ENCODE results near the gene HSPG2. TPM values are rescaled to one million over a fixed set of nuclear protein-coding genes. Genes with fewer than 3 reads are reported as not detected.

Gene HSPG2
- total RNA-seq, 2 donors from 2014 or later = 148 to 152 TPM

DNA sequence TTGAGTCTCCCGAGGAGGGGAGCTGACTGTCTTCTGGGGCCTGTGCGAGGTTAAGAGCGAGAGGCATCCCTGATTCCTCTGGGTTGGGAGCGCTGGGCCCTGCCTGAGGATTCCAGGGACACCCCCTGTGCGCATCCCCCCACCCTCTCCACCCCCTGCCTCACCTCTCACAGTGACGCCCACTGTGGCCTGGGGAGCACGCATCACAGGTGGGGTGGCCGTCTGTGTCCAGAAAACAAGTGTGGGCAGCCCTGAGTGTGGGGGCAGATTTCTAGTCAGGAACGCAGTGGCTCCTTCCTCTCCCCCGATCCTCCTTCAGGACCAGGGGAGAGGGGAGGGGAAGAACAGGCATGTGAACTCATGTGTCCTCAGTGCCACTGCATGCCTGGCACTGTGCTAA is 63.3 kb downstream of the HSPG2 start:
- peaks cover 15% of the 10 kb centered on the region for H3K36me3 ChIP-seq
- H3K9ac ChIP-seq (ENCODE audit: low read depth in 2 of 2, low read length in 2 of 2) = no peak overlapping the region
- no peaks in the 10 kb centered on the region for H3K4me1 ChIP-seq
- no peak overlapping the region for H3K4me3 ChIP-seq
- intact Hi-C loops (cut with DNase I) = no loop called here
- no peak overlapping the region for H3K27ac ChIP-seq
- no peak for DNase-seq
- H3K27me3 ChIP-seq = no peaks in the 10 kb centered on the region
- H3K9me3 ChIP-seq = no peaks in the 10 kb centered on the region
- TF ChIP-seq, protein P1, sequence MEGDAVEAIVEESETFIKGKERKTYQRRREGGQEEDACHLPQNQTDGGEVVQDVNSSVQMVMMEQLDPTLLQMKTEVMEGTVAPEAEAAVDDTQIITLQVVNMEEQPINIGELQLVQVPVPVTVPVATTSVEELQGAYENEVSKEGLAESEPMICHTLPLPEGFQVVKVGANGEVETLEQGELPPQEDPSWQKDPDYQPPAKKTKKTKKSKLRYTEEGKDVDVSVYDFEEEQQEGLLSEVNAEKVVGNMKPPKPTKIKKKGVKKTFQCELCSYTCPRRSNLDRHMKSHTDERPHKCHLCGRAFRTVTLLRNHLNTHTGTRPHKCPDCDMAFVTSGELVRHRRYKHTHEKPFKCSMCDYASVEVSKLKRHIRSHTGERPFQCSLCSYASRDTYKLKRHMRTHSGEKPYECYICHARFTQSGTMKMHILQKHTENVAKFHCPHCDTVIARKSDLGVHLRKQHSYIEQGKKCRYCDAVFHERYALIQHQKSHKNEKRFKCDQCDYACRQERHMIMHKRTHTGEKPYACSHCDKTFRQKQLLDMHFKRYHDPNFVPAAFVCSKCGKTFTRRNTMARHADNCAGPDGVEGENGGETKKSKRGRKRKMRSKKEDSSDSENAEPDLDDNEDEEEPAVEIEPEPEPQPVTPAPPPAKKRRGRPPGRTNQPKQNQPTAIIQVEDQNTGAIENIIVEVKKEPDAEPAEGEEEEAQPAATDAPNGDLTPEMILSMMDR (IDR thresholded peaks at IDR 0.05) = no peak

DNA sequence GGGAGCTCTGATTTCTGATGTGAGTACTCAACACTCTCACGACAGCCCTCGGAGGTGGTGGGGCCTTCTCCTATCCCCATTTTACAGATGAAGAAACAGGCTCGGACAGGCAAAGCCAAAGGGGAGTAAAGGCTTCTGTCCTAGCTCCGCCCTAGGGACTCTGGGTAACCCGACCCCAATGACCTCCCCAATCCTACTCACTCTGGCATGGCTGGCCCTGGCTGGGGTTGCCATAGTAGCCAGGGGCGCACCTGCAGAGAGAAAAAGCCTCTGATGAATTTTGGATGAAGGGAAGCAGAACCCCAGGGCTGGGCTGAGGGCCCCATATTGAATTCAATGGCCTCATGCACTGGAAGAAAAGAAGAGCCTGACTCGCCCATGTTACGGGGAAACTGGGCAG is 63.9 kb downstream of the HSPG2 start:
- no peak for DNase-seq
- no peak overlapping the region for H3K27ac ChIP-seq
- no peak overlapping the region for H3K4me3 ChIP-seq
- no peak overlapping the region for H3K9ac ChIP-seq (ENCODE audit: low read depth in 2 of 2, low read length in 2 of 2)
- no peaks in the 10 kb centered on the region for H3K27me3 ChIP-seq
- peaks cover 15% of the 10 kb centered on the region for H3K36me3 ChIP-seq
- H3K4me1 ChIP-seq = no peaks in the 10 kb centered on the region
- TF ChIP-seq, protein P1 (IDR thresholded peaks at IDR 0.05) = no peak
- intact Hi-C loops (cut with DNase I) = no loop called here
- no peaks in the 10 kb centered on the region for H3K9me3 ChIP-seq

DNA sequence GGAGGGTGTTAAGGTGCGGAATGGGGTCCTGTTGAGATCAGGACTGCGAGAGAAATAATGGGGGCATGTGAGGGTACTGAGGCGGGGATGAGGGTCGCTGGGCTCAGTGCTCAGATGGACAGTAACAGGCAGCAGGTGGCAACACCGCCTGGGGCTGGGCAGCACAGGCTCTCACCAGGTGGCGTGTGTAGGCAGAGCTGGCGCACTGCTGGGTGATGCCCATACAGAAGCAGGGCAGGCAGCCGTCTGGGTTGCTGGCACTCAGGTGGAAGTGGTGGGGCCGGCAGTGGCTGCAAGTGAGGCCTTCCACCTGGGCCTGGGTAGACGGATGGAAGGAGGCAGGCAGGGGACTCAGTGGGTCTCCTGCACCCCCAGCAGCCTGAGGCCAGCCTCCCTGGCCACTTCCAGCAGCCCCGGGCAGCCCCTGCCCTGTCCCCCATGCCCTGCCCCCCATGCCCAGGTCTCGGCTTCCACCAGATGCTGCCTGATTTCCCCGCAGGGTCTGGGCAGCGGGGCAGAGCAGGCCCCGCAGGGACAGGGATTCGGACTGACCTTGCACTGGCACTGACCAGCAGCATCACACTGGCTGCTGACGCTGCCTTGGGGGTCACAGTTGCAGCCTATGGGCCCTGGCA is 64.5 kb downstream of the HSPG2 start:
- intact Hi-C loops (cut with DNase I) = no loop called here

DNA sequence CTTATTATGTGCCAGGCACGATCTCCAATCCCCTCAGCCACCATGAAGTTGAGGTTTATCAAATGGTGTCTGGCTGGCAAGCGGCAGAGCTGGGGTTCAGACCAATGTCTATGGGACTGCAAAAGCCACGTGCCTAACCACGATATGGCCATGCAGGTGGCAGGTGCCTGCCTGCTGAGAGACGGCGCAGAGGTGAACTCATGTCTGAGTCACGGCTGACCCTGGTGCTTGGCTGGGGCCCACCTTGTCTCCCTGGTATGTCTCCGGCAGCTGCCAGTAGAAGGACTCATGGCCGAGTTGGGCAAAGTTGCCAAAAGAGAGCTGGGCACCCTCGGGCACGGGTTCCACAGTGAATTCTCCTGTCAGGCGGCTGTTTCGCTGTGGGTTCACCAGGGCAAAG is 65.2 kb downstream of the HSPG2 start:
- Histone ChIP-seq H3K27me3 (no peaks in the 10 kb centered on the region), H3K4me3 (no peak overlapping the region), H3K9me3 (no peaks in the 10 kb centered on the region), H3K27ac (no peak overlapping the region), H3K4me1 (no peaks in the 10 kb centered on the region), H3K36me3 (peaks cover 15% of the 10 kb centered on the region), H3K9ac (ENCODE audit: low read depth in 2 of 2, low read length in 2 of 2) (no peak overlapping the region)
- intact Hi-C loops (cut with DNase I) = no loop called here
- DNase-seq = no peak
- TF ChIP-seq, protein P1 (IDR thresholded peaks at IDR 0.05) = no peak

More for the DNA sequence above, 64.5 kb downstream of the HSPG2 start:
- Histone ChIP-seq H3K4me1 (no peaks in the 10 kb centered on the region), H3K27ac (no peak overlapping the region), H3K4me3 (no peak overlapping the region), H3K9me3 (no peaks in the 10 kb centered on the region), H3K36me3 (peaks cover 15% of the 10 kb centered on the region), H3K9ac (ENCODE audit: low read depth in 2 of 2, low read length in 2 of 2) (no peak overlapping the region), H3K27me3 (no peaks in the 10 kb centered on the region)
- TF ChIP-seq, protein P1 (IDR thresholded peaks at IDR 0.05) = no peak
- DNase-seq = no peak

DNA sequence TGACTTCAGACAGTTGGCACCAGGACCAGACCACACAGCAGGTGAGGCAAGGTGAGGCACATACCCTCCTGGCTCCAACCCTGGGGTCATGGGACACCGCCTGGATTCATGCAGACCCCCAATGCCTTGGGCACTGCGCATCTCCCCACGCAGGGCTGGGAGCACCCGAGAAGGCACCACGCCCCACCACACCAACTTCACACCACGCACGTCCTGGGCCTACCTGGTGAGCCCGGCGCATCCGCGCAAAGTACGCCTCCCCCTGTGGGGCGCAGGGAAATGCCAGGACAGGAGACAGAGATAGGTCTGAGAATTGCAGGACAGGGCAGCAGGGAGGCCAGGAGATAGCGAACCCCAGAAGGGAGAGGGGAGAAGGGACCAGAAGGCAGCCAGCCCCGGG is 66.5 kb downstream of the HSPG2 start:
- H3K9me3 ChIP-seq = no peaks in the 10 kb centered on the region
- no peak overlapping the region for H3K9ac ChIP-seq (ENCODE audit: low read depth in 2 of 2, low read length in 2 of 2)
- TF ChIP-seq, protein P1 (IDR thresholded peaks at IDR 0.05) = no peak
- no peak for DNase-seq
- no peak overlapping the region for H3K27ac ChIP-seq
- H3K4me3 ChIP-seq = no peak overlapping the region
- no peaks in the 10 kb centered on the region for H3K27me3 ChIP-seq
- H3K36me3 ChIP-seq = peaks cover 10% of the 10 kb centered on the region
- intact Hi-C loops (cut with DNase I) = no loop called here
- H3K4me1 ChIP-seq = no peaks in the 10 kb centered on the region

Data from colonic mucosa (tissue), 4 donors.